HepG2 (cell line): ENCODE measurements around the gene MT1M. TPM values are rescaled to one million over a fixed set of nuclear protein-coding genes. Genes with fewer than 3 reads are reported as not detected.
A peak's percentile ranks its signal among the peaks of the same experiment; 100 is the strongest.

Experiments used
- BRD4 ChIP-seq: sonication (generic); formaldehyde crosslinking; IDR thresholded peaks from 2 replicates; pipeline ENCODE4 v1.4.0; 2020; ENCODE audit warnings: missing genetic modification reagents
- CBX5 ChIP-seq: sonication (generic); formaldehyde crosslinking; IDR thresholded peaks from 2 replicates; pipeline ENCODE4 v1.4.0; 2020; ENCODE audit warnings: missing genetic modification reagents, borderline replicate concordance
- CCDC6 ChIP-seq: sonication (generic); formaldehyde crosslinking; IDR thresholded peaks from 2 replicates; pipeline ENCODE4 v1.8.1; 2022; ENCODE audit warnings: mild to moderate bottlenecking, missing genetic modification reagents, moderate library complexity
- HNF4A ChIP-seq: sonication (generic); formaldehyde crosslinking; IDR thresholded peaks from 2 replicates; pipeline ENCODE4 v1.4.0; 2020; ENCODE audit warnings: missing genetic modification reagents
- HNRNPL ChIP-seq: fragments of 200-400 bp; formaldehyde crosslinking; IDR thresholded peaks from 2 replicates; pipeline ENCODE4 v1.6.1; 2017; ENCODE audit warnings: mild to moderate bottlenecking, low read depth, low read length
- IKZF1 ChIP-seq: fragments of 450-650 bp; IDR thresholded peaks from 2 replicates; pipeline ENCODE4 v1.7.1; 2016
- MLLT10 ChIP-seq: sonication (generic); formaldehyde crosslinking; IDR thresholded peaks from 2 replicates; pipeline ENCODE4 v1.4.0; 2020; ENCODE audit warnings: missing genetic modification reagents
- RARA ChIP-seq: IDR thresholded peaks from 2 replicates; pipeline ENCODE4 v1.6.1; 2016; ENCODE audit warnings: missing genetic modification reagents, missing compliant biosample characterization
- SMAD3 ChIP-seq: sonication (generic); formaldehyde crosslinking; IDR thresholded peaks from 2 replicates; pipeline ENCODE4 v1.4.0; 2020; ENCODE audit warnings: missing genetic modification reagents
- SMARCC2 ChIP-seq: fragments of 450-650 bp; IDR thresholded peaks from 2 replicates; pipeline ENCODE4 v1.6.1; 2017; ENCODE audit warnings: antibody characterized with exemption, mild to moderate bottlenecking
- TP53 ChIP-seq: sonication (generic); formaldehyde crosslinking; conservative IDR thresholded peaks from 2 replicates; pipeline ENCODE4 v1.4.0; 2020; ENCODE audit warnings: missing genetic modification reagents
- ZFP90 ChIP-seq: sonication (generic); formaldehyde crosslinking; IDR thresholded peaks from 2 replicates; pipeline ENCODE4 v1.8.0; 2022; ENCODE audit warnings: missing genetic modification reagents, mild to moderate bottlenecking, inconsistent platforms, borderline replicate concordance
- ZMYM3 ChIP-seq: sonication (generic); formaldehyde crosslinking; IDR thresholded peaks from 2 replicates; pipeline ENCODE4 v1.5.1; 2020; ENCODE audit warnings: mild to moderate bottlenecking, missing genetic modification reagents
- ZNF234 ChIP-seq: sonication (generic); formaldehyde crosslinking; conservative IDR thresholded peaks from 2 replicates; pipeline ENCODE4 v1.5.1; 2020; ENCODE audit warnings: mild to moderate bottlenecking, missing genetic modification reagents
- ZNF546 ChIP-seq: sonication (generic); formaldehyde crosslinking; conservative IDR thresholded peaks from 2 replicates; pipeline ENCODE4 v1.8.1; 2023; ENCODE audit warnings: mild to moderate bottlenecking, missing genetic modification reagents
- ZNF564 ChIP-seq: sonication (generic); formaldehyde crosslinking; IDR thresholded peaks from 2 replicates; pipeline ENCODE4 v1.8.1; 2023; ENCODE audit warnings: mild to moderate bottlenecking, missing genetic modification reagents
- ZNF577 ChIP-seq: sonication (generic); formaldehyde crosslinking; IDR thresholded peaks from 2 replicates; pipeline ENCODE4 v1.4.0; 2020; ENCODE audit warnings: mild to moderate bottlenecking, low read depth, missing genetic modification reagents, borderline replicate concordance
- ZXDC ChIP-seq: sonication (generic); formaldehyde crosslinking; IDR thresholded peaks from 2 replicates; pipeline ENCODE4 v1.5.0; 2020; ENCODE audit warnings: mild to moderate bottlenecking, missing genetic modification reagents
- polyA plus RNA-seq, 8 experiments: library from polyadenylated mRNA; depleted of rRNA in 3 of 8; stranded (reverse) in 7 of 8; unstranded in 1 of 8; fragments of >200 nt; fragmentation: Illumina TruSeq in 4 of 8; extraction: Trizol in 4 of 8; gene quantifications; 2 replicates each; pipeline versions ENCODE4 v1.2.1 to v1.2.3, GENCODE V29; 2011 to 2016; ENCODE audit warnings: low read depth in 4 of 8, missing spikeins in 1 of 8, mixed read lengths in 1 of 8; ENCODE audit not compliant: insufficient read depth in 1 of 8
- total RNA-seq, 5 experiments: library from RNA; depleted of rRNA; stranded (reverse); fragments of >200 nt; fragmentation: Illumina TruSeq; extraction: Trizol; gene quantifications; 2 replicates each; pipeline ENCODE4 v1.2.3, GENCODE V29; 2016; ENCODE audit warnings: low read depth in 1 of 5
- TF ChIP-seq, protein P1 (sequence below): sonication (generic); formaldehyde crosslinking; conservative IDR thresholded peaks from 2 replicates; pipeline ENCODE4 v1.8.0; 2022; ENCODE audit warnings: missing genetic modification reagents
- TF ChIP-seq, protein P2 (sequence below): sonication (generic); formaldehyde crosslinking; IDR thresholded peaks from 2 replicates; pipeline ENCODE4 v1.5.0; 2020; ENCODE audit warnings: mild to moderate bottlenecking, missing genetic modification reagents
- TF ChIP-seq, protein P3 (sequence below): sonication (generic); formaldehyde crosslinking; IDR thresholded peaks from 2 replicates; pipeline ENCODE4 v1.8.1; 2023; ENCODE audit warnings: mild to moderate bottlenecking, missing genetic modification reagents

MT1M gene
- total and polyA plus RNA-seq, 2 of the 13 experiments (the other 11 are each of a cell fraction or from before 2014, with no cell fraction given) = 4.6 TPM; not detected in 1

DNA sequence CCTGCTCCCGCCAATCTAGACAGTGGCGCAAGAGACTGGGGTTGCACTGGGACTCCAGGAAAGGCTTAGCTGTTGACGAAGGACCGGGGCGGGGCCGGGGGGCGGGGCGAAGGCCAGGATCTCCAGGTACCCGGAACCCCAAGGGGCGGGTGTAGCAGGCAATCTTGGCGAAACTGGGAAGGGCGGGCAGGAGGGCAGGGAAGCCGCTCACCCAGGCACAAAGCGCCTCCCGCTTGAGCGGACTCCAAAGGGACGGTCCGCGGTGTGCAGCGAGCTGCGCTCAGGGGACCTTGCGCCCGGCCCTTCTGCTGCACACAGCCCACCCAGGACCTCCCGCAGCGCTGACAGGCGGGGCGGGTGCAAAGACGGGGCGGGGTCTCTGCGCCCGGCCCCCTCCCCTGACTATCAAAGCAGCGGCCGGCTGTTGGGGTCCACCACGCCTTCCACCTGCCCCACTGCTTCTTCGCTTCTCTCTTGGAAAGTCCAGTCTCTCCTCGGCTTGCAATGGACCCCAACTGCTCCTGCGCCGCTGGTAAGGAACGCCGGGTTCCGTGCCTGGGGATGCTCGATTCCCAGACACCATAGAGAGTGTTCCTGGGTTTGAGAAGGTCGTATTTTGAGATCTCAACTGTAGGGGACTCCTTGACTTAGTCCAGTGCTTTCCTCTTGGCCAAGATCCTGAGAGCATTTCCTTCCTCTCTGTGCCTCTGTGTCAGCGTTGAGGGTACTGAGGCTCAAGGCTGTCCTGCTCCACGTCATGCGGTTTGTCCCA lies 25.3 kb downstream of the MT1M start, which contains the start of gene MT1F (continued):
- TF ChIP-seq ZXDC (CRISPR knock-in tag) (0 out of 2 replicates have a peak, but pooled peaks have one; percentile 49), ZNF546 (CRISPR knock-in tag) (0 out of 2 replicates have a peak, but pooled peaks have one; percentile 67), CCDC6 (CRISPR knock-in tag) (no peak; the same call in 1 of the 2 replicates), IKZF1 (no peak), ZNF234 (CRISPR knock-in tag) (no peak), MLLT10 (CRISPR knock-in tag) (no peak), HNF4A (CRISPR knock-in tag) (peak; percentile 72), RARA (no peak), ZNF564 (no peak), TP53 (no peak), ZFP90 (peak; percentile 75; the same call in 1 of the 2 replicates), BRD4 (peak; percentile 71; the same call in 1 of the 2 replicates), HNRNPL (no peak), ZMYM3 (peak; percentile 42; the same call in 1 of the 2 replicates), ZNF577 (CRISPR knock-in tag) (no peak), SMAD3 (CRISPR knock-in tag) (no peak), CBX5 (CRISPR knock-in tag) (no peak), SMARCC2 (no peak)
- TF ChIP-seq, protein P1, sequence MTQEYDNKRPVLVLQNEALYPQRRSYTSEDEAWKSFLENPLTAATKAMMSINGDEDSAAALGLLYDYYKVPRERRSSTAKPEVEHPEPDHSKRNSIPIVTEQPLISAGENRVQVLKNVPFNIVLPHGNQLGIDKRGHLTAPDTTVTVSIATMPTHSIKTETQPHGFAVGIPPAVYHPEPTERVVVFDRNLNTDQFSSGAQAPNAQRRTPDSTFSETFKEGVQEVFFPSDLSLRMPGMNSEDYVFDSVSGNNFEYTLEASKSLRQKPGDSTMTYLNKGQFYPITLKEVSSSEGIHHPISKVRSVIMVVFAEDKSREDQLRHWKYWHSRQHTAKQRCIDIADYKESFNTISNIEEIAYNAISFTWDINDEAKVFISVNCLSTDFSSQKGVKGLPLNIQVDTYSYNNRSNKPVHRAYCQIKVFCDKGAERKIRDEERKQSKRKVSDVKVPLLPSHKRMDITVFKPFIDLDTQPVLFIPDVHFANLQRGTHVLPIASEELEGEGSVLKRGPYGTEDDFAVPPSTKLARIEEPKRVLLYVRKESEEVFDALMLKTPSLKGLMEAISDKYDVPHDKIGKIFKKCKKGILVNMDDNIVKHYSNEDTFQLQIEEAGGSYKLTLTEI (CRISPR knock-in tag) = no peak
- TF ChIP-seq, protein P2, sequence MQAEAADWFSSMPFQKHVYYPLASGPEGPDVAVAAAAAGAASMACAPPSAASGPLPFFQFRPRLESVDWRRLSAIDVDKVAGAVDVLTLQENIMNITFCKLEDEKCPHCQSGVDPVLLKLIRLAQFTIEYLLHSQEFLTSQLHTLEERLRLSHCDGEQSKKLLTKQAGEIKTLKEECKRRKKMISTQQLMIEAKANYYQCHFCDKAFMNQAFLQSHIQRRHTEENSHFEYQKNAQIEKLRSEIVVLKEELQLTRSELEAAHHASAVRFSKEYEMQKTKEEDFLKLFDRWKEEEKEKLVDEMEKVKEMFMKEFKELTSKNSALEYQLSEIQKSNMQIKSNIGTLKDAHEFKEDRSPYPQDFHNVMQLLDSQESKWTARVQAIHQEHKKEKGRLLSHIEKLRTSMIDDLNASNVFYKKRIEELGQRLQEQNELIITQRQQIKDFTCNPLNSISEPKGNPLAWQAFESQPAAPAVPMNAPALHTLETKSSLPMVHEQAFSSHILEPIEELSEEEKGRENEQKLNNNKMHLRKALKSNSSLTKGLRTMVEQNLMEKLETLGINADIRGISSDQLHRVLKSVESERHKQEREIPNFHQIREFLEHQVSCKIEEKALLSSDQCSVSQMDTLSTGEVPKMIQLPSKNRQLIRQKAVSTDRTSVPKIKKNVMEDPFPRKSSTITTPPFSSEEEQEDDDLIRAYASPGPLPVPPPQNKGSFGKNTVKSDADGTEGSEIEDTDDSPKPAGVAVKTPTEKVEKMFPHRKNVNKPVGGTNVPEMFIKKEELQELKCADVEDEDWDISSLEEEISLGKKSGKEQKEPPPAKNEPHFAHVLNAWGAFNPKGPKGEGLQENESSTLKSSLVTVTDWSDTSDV = peak; percentile 69; the same call in 1 of the 2 replicates
- TF ChIP-seq, protein P3, sequence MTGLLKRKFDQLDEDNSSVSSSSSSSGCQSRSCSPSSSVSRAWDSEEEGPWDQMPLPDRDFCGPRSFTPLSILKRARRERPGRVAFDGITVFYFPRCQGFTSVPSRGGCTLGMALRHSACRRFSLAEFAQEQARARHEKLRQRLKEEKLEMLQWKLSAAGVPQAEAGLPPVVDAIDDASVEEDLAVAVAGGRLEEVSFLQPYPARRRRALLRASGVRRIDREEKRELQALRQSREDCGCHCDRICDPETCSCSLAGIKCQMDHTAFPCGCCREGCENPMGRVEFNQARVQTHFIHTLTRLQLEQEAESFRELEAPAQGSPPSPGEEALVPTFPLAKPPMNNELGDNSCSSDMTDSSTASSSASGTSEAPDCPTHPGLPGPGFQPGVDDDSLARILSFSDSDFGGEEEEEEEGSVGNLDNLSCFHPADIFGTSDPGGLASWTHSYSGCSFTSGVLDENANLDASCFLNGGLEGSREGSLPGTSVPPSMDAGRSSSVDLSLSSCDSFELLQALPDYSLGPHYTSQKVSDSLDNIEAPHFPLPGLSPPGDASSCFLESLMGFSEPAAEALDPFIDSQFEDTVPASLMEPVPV (CRISPR knock-in tag) = 0 out of 2 replicates have a peak, but pooled peaks have one; percentile 36
